NCI-H128 (cell line): ENCODE data around the gene NME1.
"Not testable (repeated sequence)": the region's sequence is repeated elsewhere in the genome, so short reads cannot be mapped to it uniquely, and the experiment has no call there.

Experiments
- DNase-seq: peaks from one replicate; lab custom pipeline; 2025; ENCODE audit not compliant: unreplicated experiment; lab: John Stamatoyannopoulos, UW

Gene NME1

GRCh38 chr17:51144266-51145022, 8.9 kb upstream of the NME1 start:
- no peak for DNase-seq

- no peak for DNase-seq
Observed at GRCh38 chr17:51147650-51148049, 5.7 kb upstream of the NME1 start.

GRCh38 chr17:51149163-51149562, 4.2 kb upstream of the NME1 start:
- DNase-seq: no peak

GRCh38 chr17:51150932-51151331, 2.4 kb upstream of the NME1 start:
- no peak for DNase-seq

DNA sequence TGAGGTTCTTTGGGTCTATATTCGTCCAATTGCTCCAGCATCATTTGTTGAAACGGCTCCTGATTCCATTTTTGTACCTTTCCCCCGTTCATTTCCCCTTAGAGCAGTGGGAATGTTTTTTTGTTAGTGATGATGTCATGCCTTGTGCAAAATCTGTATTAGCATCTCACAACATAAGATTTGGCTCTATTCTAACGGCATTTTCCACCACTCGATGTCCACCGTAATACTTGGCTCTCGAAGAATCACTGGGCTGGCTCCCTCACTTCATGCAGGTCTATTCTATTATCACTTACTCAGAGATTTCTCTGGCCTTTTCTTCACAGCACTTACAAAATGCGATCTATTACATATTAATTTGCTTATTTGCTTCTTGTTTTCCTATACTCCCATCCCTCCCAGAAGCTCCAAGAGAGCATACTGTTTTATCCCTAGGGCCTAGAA, 571 bp upstream of the NME1 start:
- no peak for DNase-seq

- no peak for DNase-seq
Observed at GRCh38 chr17:51154176-51154575, 817 bp downstream of the NME1 start.

DNA sequence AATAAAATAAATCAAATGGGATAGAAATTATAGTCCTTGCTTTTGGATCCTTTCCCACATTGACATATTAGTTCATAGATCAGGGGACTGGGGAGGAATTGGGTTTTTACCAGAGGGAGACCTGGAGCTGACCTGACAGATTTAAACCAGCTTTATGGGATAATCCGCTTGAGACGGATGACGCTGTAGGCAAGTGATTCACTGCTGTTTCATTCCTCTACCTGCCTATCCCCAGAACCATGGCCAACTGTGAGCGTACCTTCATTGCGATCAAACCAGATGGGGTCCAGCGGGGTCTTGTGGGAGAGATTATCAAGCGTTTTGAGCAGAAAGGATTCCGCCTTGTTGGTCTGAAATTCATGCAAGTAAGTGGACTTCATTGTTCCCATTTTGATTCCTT, 2.1 kb downstream of the NME1 start:
- DNase-seq: no peak

DNA sequence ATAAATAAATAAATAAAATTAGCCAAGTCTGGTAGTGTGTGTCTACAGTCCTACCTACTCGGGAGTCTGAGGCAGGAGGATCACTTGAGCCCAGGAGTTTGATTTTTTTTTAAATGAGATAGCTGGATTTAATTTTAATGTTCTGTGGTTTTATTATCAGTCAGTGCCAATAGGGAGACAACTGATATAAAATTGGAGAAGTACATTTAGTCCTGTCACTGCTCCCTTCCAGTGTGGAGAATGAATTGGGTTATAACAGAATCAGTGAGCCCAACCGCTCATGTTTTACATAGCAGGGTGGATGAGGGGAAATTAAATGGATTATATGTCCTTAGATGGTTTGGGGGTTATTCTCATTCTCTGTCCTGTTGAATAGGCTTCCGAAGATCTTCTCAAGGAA, 6.2 kb downstream of the NME1 start:
- no peak for DNase-seq

GRCh38 chr17:51161541-51161940, 8.2 kb downstream of the NME1 start:
- no peak for DNase-seq

GRCh38 chr17:51164911-51165679, 11.7 kb downstream of the NME1 start:
- no peak for DNase-seq

GRCh38 chr17:51165680-51166197, 12.4 kb downstream of the NME1 start:
- no peak for DNase-seq

- no peak for DNase-seq
Observed at GRCh38 chr17:51166198-51166986, 13.0 kb downstream of the NME1 start, which contains the start of gene NME2. TSS of gene NME2 (plus strand) at chr17:51166411. CDS start at chr17:51166831, 420 bp downstream.

DNA sequence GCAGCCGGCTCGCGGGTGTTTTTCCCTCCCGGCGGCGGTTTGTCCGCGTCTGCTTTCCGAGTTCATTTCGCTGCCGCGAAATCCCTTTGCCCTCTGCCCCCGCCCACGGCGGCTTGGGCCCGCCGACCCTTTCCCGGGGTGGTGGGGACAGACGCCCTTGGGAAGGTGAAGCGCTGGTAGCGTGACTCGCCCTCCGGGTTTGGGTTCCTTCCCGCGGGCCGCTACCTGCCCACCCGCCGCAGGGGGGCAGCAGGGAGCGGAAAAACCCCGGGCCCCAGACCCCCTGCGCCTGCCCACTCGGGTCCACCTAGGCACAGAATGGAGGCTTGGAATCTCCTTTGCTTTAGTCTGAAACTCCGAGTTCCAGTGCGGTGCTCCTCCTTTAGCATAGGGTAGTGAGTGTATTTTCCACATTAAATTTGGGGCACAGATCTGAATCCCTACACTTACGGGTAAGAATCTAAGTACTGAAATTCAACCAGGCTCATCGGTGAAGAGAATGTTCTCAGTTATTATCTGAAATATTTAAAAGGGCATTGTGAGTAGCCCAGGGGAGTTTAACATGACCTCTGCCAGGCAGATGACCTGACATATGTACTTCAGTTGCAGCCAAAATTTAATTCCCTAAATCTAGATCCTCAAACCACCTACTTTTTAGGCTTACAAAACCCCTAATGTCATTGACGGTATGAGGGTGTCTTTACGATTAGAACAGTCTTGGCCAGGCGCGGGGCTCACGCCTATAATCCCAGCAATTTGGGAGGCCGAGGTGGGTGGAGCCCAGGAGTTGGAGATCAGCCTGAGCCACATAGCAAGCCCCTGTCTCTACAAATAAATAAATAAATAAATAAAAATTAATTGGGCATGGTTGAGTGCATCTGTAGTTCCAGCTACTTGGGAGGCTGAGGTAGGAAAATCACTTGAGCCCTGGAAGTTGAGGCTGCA, 13.9 kb downstream of the NME1 start:
- DNase-seq: no peak

DNA sequence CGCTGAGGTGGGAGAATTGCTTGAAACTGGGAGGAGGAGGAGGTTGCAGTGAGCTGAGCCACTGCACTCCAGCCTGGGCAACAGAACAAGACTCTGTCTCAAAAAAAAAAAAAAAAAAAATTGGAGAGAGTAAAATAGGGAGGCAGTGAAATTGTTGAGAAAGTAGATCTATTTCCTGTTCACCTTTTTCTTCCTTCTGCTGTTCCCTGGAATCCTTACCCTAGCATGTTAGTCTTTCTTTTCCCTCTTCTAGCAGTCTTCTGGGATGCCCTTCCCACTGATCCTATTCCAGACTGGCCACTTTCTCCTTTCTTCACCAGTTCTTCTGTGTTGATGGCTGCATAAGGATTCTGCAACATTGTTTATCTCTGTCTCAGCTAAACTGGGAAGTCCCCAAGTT, 16.0 kb downstream of the NME1 start:
- DNase-seq: no peak

- DNase-seq: no peak
Observed at GRCh38 chr17:51170736-51171135, 17.4 kb downstream of the NME1 start.

DNA sequence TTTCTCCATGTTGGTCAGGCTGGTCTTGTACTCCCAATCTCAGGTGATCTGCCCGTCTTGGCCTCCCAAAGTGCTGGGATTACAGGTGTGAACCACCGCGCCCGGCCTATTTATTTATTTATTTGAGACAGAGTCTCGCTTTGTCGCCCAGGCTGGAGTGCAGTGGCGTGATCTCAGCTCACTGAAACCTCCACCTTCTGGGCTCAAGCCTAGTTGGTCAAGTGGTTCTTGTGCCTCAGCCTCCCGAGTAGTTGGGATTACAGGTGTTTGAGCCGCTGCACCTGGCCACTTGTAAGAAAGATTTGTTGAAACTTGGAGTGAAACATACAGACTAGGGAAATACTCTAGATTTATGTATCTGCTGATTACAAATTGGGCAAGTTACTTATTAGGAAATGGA, 18.7 kb downstream of the NME1 start:
- DNase-seq: not testable (repeated sequence)

DNA sequence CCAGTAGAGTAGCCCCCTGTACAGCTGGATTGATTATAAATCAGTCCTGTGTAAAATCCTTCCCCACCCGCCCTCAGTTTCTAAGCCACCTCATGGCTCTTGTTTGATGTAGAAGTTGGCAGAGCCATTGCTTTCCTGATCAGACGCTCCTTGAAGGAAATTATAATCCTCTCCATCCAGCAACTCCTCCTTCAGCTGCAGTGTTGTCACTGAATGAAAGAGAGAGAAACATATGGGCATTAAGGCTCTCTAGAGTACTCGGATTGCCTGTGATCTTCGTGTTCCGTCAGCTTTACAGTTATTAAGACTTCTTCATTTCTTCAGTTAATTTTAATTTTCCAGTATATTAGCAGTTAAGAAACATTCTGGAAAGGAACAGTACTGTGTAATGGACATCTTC, 27.1 kb downstream of the NME1 start:
- no peak for DNase-seq

DNA sequence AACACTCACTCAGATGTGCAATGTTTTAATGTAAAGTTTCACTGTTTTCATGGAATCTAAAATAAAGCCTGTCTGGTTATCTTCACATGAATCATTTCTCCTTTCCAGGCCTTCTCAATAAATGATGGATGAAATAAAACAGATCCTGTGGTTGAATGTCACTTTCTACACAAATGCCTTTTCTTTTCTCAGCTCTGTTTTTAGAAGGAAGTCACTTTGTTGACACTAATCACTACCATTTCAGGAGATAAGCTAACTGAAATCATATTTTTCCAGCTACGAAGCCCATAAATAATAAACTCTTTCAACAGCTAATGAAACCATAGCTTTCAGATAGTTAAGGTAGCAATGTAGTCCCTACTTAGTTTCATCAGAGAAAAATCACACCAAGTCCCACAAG, 30.8 kb downstream of the NME1 start:
- no peak for DNase-seq

GRCh38 chr17:51185763-51186332, 32.5 kb downstream of the NME1 start:
- DNase-seq: no peak

DNA sequence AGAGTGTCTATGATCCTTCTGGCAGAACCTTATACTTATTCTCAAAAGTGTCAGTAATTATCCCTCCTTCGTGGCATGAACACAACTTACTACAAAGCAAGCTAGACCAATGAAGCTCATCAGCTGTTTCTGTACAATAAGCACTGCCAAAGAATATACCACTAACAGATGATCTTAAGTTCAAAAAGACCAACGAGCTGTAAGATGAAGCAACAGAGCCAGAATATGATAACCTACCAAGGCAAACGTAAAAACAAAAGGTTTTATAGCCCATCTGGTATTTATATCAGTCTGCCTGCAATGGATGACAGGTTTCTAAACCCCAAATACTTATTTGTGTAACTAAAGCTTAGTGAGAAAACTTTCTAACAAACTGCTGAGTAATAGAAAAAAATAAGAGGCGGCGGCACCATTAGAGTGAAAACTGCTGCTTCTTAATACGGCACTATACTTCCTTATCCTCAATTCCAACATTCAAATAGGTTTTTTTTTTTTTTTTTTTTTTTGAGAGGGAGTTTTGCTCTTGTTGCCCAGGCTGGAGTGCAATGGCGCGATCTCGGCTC, 35.0 kb downstream of the NME1 start:
- no peak for DNase-seq
